Stomach (tissue), 4 donors: ENCODE measurements around the gene ADAM8.

Experiments used
- CTCF ChIP-seq, 7 experiments: fragments of 450-650 bp in 4 of 7; fragments of 200-600 bp in 3 of 7; sonication (generic) in 3 of 7; IDR thresholded peaks; one replicate each; pipeline ENCODE4 v1.5.1; 2016 to 2019; ENCODE audit warnings: antibody characterized with exemption in 7 of 7, control low read depth in 2 of 7, mild to moderate bottlenecking in 1 of 7
- EP300 ChIP-seq: sonication (generic); formaldehyde crosslinking; IDR thresholded peaks from one replicate; pipeline ENCODE4 v1.6.1; 2017; ENCODE audit warnings: antibody characterized with exemption
- POLR2A ChIP-seq, 4 donors: fragments of 450-650 bp; IDR thresholded peaks; one replicate each; pipeline ENCODE4 v1.6.1; 2016; ENCODE audit warnings: antibody characterized with exemption in 4 of 4, control low read depth in 2 of 4, mild to moderate bottlenecking in 1 of 4, moderate library complexity in 1 of 4
- POLR2AphosphoS5 ChIP-seq, 3 donors: sonication (generic); formaldehyde crosslinking; IDR thresholded peaks; one replicate each; pipeline ENCODE4 v1.6.1; 2016; ENCODE audit warnings: antibody characterized with exemption in 3 of 3

DNA sequence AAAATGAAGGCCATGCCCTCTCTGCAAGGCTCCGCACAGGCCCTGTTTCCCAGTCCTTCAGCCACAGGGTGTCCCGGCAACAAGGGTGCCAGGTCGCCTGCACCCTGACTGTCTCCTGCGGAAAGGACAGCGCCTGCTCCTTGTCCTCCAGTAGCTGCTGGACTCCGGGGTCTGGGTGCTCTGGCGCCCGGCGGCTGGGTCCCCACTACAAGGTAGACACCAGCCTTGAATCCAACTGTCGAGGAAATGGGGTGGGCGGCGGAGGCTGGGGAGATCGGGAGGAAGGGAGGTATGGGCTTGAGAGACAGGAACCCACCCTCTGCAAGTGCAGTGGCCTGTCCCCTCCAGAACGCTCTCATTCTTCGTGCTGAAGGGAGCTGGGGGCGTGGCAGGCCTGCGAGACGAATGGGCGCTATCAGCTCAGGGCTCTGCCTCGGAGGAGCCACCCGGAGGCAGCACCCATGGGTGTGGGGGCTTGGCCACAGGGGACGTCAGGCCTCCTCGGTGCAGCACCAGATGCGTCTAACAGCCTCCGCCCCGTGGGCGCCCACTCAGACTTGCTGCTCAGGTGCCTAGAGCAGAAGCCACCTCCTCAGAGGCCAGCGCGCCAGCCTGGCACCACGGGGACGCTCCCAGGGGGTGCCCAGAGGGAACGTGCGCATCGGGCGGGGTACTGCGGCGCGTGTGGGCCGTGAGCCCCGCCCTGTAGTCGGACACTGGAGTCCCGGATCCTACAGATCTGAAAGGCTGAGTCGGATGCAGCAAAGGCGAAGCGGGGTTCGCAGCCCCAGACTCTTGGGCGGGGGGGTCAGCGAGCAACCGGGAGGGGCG lies 15.6 kb downstream of the ADAM8 start:
- no peak for TF ChIP-seq CTCF (IDR thresholded peaks at IDR 0.05)
- TF ChIP-seq POLR2A (IDR thresholded peaks at IDR 0.05): no peak
- no peak for TF ChIP-seq POLR2AphosphoS5 (IDR thresholded peaks at IDR 0.05)
- no peak for TF ChIP-seq EP300
